ENCODE measurements around the gene ALG1. TPM values are rescaled to one million over a fixed set of nuclear protein-coding genes. Genes with fewer than 3 reads are reported as not detected.

ALG1 gene
- total and polyA plus RNA-seq, 2 of the 13 experiments (the other 11 are each of a cell fraction or from before 2014, with no cell fraction given): 43.3 to 75.6 TPM

DNA sequence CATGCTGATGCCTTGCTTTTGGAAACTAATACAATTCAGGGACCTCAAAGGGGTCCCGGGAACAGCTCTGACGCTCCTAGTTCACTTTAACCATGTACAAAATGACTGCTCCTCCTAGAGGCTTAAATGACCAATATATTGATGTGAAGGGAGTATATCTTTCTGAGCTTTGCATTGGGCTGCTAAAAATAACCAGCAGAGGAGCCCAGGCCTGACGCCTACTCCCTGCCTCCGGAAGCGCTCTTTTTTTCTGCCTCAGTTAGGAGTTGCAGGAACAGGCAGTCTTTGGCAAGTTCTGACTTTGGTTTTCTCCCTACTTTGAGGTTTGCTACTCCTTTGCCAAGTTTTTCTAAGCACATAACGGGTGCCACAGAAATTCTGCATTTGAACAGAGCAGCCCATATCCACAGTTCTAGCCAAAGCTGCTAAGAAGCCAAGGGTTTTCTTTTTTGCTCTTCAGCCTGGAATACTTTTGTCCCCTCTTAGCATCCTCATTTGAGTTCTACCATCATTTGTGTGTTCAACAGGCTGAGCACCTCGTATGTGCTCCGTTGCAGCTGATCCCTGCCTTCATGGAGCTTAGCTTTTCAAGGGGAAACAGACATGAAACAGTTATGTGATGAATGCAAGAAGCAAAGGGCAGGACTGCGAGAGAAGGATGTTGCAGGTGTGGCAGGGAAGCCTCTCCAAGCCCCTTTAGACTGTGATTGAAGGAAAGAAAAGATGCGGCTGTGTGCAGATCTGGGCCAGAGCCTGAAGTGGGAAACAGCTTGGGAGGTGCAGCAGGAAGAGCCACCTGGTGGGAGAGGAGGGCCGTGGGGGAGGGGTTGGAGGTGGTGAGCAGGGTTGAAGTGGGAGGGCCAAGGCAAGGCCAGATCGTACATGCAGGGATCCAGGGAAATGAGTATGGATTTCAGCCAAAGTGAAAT lies 35.2 kb upstream of the ALG1 start:
- peaks cover 0 to 2% of the 10 kb centered on the region in 2 experiments; a peak in 1 of 5 replicates for H3K36me3 ChIP-seq (replicated peaks in 1 of 2; ENCODE audit: control insufficient read depth in 1 of 2, insufficient read depth in 2 of 2, low read length in 2 of 2)
- H3K27ac ChIP-seq (ENCODE audit: extremely low read length, insufficient read depth, low read length): peak overlapping the region; percentile 98
- peak overlapping the region; percentile 94 for H3K9ac ChIP-seq (ENCODE audit: insufficient read depth, low read depth, low read length)
- H3K79me2 ChIP-seq (ENCODE audit: insufficient read depth, low read length): peaks cover 14% of the 10 kb centered on the region
- H3K4me1 ChIP-seq (ENCODE audit: insufficient read depth, low read length): peaks cover 69% of the 10 kb centered on the region
- DNase-seq (ENCODE audit: low spot score) (peak; percentile 74), FAIRE-seq (peak; percentile 23), ATAC-seq (peak; percentile 27)
- 3% methylated on average over 12 of the region's 12 CpGs for WGBS (ENCODE audit: low lambda C conversion rate)
- ChIA-PET CTCF (ENCODE audit: low intra/inter-chr PET ratio, low total read pairs) (no interaction called here), POLR2A (interaction anchor here (1.0 to 4.4 kb wide), 9 partner anchors 29 to 234 kb away, joined by 3 to 27 read pairs (median 14); partner anchors contain the start of genes ALG1, EEF2KMT, PPL and ROGDI)
- H3K4me2 ChIP-seq (ENCODE audit: low read depth, low read length): peak overlapping the region; percentile 94
- H3K4me3 ChIP-seq (replicated peaks in 1 of 3; ENCODE audit: insufficient read depth in 1 of 3, low read depth in 2 of 3, low read length in 3 of 3): peak overlapping the region; percentile 32 to 91 (median 43)
- H2AFZ ChIP-seq (ENCODE audit: low read length): peak overlapping the region; percentile 12
- no TSS peak for BruUV-seq (replicated peaks)
- H3K9me3 ChIP-seq (ENCODE audit: low read length): no peaks in the 10 kb centered on the region
- no peaks in the 10 kb centered on the region for H4K20me1 ChIP-seq (ENCODE audit: insufficient read depth, low read length)
- intact Hi-C loops (cut with micrococcal nuclease; ENCODE audit: unreplicated experiment): loop anchor here (2.0 to 5.0 kb wide), 2 partner anchors 20 to 36 kb away; partner anchors contain the start of gene ALG1
- in situ Hi-C loops (cut with HindIII; ENCODE audit: extremely low pct_ligation_motif_present, low pct_unique_long_range_greater_than_20kb): no loop called here
- no peaks in the 10 kb centered on the region; a peak in 1 of 5 replicates for H3K27me3 ChIP-seq (ENCODE audit: control insufficient read depth in 1 of 2, insufficient read depth in 2 of 2, low read length in 2 of 2)
- TF ChIP-seq ZBTB7B (CRISPR knock-in tag; IDR thresholded peaks at IDR 0.05) (peak; percentile 49), ETV5 (CRISPR knock-in tag; IDR thresholded peaks at IDR 0.05; ENCODE audit: borderline replicate concordance) (peak; percentile 85; the same call in 1 of the 2 replicates), ZNF549 (CRISPR knock-in tag; IDR thresholded peaks at IDR 0.05) (no peak), KLF11 (CRISPR knock-in tag; IDR thresholded peaks at IDR 0.05) (no peak), RBAK (CRISPR knock-in tag; IDR thresholded peaks at IDR 0.05) (no peak), NFATC3 (CRISPR knock-in tag; IDR thresholded peaks at IDR 0.05) (no peak), SMAD3 (CRISPR knock-in tag; IDR thresholded peaks at IDR 0.05) (no peak), ZNF317 (CRISPR knock-in tag; IDR thresholded peaks at IDR 0.05) (0 out of 2 replicates have a peak, but pooled peaks have one; percentile 19), SNAPC2 (CRISPR knock-in tag; IDR thresholded peaks at IDR 0.05) (peak; percentile 78; the same call in 1 of the 2 replicates), ZNF124 (CRISPR knock-in tag; IDR thresholded peaks at IDR 0.05) (no peak), ZMYM2 (CRISPR knock-in tag; IDR thresholded peaks at IDR 0.05) (peak; percentile 60; the same call in 1 of the 2 replicates), STAG1 (CRISPR knock-in tag; IDR thresholded peaks at IDR 0.05) (0 out of 2 replicates have a peak, but pooled peaks have one; percentile 14)
- TF ChIP-seq, protein P1, sequence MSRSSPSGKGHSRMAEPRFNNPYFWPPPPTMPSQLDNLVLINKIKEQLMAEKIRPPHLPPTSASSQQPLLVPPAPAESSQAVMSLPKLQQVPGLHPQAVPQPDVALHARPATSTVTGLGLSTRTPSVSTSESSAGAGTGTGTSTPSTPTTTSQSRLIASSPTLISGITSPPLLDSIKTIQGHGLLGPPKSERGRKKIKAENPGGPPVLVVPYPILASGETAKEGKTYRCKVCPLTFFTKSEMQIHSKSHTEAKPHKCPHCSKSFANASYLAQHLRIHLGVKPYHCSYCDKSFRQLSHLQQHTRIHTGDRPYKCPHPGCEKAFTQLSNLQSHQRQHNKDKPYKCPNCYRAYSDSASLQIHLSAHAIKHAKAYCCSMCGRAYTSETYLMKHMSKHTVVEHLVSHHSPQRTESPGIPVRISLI (CRISPR knock-in tag; IDR thresholded peaks at IDR 0.05; ENCODE audit: borderline replicate concordance): peak; percentile 82
- TF ChIP-seq, protein P2, sequence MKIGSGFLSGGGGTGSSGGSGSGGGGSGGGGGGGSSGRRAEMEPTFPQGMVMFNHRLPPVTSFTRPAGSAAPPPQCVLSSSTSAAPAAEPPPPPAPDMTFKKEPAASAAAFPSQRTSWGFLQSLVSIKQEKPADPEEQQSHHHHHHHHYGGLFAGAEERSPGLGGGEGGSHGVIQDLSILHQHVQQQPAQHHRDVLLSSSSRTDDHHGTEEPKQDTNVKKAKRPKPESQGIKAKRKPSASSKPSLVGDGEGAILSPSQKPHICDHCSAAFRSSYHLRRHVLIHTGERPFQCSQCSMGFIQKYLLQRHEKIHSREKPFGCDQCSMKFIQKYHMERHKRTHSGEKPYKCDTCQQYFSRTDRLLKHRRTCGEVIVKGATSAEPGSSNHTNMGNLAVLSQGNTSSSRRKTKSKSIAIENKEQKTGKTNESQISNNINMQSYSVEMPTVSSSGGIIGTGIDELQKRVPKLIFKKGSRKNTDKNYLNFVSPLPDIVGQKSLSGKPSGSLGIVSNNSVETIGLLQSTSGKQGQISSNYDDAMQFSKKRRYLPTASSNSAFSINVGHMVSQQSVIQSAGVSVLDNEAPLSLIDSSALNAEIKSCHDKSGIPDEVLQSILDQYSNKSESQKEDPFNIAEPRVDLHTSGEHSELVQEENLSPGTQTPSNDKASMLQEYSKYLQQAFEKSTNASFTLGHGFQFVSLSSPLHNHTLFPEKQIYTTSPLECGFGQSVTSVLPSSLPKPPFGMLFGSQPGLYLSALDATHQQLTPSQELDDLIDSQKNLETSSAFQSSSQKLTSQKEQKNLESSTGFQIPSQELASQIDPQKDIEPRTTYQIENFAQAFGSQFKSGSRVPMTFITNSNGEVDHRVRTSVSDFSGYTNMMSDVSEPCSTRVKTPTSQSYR (CRISPR knock-in tag; IDR thresholded peaks at IDR 0.05; ENCODE audit: borderline replicate concordance): peak; percentile 96
- TF ChIP-seq, protein P3, sequence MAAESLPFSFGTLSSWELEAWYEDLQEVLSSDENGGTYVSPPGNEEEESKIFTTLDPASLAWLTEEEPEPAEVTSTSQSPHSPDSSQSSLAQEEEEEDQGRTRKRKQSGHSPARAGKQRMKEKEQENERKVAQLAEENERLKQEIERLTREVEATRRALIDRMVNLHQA (CRISPR knock-in tag; IDR thresholded peaks at IDR 0.05): no peak
- TF ChIP-seq, protein P4, sequence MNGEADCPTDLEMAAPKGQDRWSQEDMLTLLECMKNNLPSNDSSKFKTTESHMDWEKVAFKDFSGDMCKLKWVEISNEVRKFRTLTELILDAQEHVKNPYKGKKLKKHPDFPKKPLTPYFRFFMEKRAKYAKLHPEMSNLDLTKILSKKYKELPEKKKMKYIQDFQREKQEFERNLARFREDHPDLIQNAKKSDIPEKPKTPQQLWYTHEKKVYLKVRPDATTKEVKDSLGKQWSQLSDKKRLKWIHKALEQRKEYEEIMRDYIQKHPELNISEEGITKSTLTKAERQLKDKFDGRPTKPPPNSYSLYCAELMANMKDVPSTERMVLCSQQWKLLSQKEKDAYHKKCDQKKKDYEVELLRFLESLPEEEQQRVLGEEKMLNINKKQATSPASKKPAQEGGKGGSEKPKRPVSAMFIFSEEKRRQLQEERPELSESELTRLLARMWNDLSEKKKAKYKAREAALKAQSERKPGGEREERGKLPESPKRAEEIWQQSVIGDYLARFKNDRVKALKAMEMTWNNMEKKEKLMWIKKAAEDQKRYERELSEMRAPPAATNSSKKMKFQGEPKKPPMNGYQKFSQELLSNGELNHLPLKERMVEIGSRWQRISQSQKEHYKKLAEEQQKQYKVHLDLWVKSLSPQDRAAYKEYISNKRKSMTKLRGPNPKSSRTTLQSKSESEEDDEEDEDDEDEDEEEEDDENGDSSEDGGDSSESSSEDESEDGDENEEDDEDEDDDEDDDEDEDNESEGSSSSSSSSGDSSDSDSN (CRISPR knock-in tag; IDR thresholded peaks at IDR 0.05): 0 out of 2 replicates have a peak, but pooled peaks have one; percentile 28
